ENCODE data around the gene KIF5C. TPM values are rescaled to one million over a fixed set of nuclear protein-coding genes. Genes with fewer than 3 reads are reported as not detected.

The KIF5C gene
- total and polyA plus RNA-seq, 2 of the 13 experiments (the other 11 are each of a cell fraction or from before 2014, with no cell fraction given), result 0.15 to 0.20 TPM

GRCh38 chr2:148947299-148947698 is 72.3 kb downstream of the KIF5C start:
- peaks cover 0 to 8% of the 10 kb centered on the region in 2 experiments; a peak in 2 of 5 replicates for H3K27me3 ChIP-seq (ENCODE audit: control insufficient read depth in 1 of 2, insufficient read depth in 2 of 2, low read length in 2 of 2)
- no TSS peak for BruUV-seq (replicated peaks)
- intact Hi-C loops (cut with micrococcal nuclease; ENCODE audit: unreplicated experiment) (no loop called here), in situ Hi-C loops (cut with HindIII; ENCODE audit: extremely low pct_ligation_motif_present, low pct_unique_long_range_greater_than_20kb) (no loop called here)
- 44% methylated on average over 6 of the region's 7 CpGs for WGBS (ENCODE audit: low lambda C conversion rate)
- FAIRE-seq (no peak), ATAC-seq (peak; percentile 57), DNase-seq (ENCODE audit: low spot score) (no peak)
- TF ChIP-seq ZNF33A (CRISPR knock-in tag; IDR thresholded peaks at IDR 0.05; ENCODE audit: borderline replicate concordance) (no peak), ZNF572 (CRISPR knock-in tag; IDR thresholded peaks at IDR 0.05) (no peak), ZNF256 (CRISPR knock-in tag; conservative IDR thresholded peaks at IDR 0.05) (no peak), IRX3 (CRISPR knock-in tag; IDR thresholded peaks at IDR 0.05; ENCODE audit: borderline replicate concordance, low read depth) (no peak), HMG20A (CRISPR knock-in tag; IDR thresholded peaks at IDR 0.05; ENCODE audit: borderline replicate concordance) (no peak), KAT8 (CRISPR knock-in tag; IDR thresholded peaks at IDR 0.05) (no peak), POLR2AphosphoS5 (IDR thresholded peaks at IDR 0.05; ENCODE audit: low read depth, low read length) (no peak), ZNF20 (CRISPR knock-in tag; IDR thresholded peaks at IDR 0.05) (no peak), NCOA2 (CRISPR knock-in tag; IDR thresholded peaks at IDR 0.05) (no peak), SRSF4 (IDR thresholded peaks at IDR 0.05; ENCODE audit: low read depth, low read length, poor library complexity, severe bottlenecking) (no peak), ZSCAN29 (CRISPR knock-in tag; conservative IDR thresholded peaks at IDR 0.05) (no peak), ZHX1 (CRISPR knock-in tag; IDR thresholded peaks at IDR 0.05; ENCODE audit: low read depth) (no peak), ZNF207 (IDR thresholded peaks at IDR 0.05; ENCODE audit: borderline replicate concordance) (no peak), MYNN (CRISPR knock-in tag; IDR thresholded peaks at IDR 0.05; ENCODE audit: low read depth) (no peak), RORA (CRISPR knock-in tag; IDR thresholded peaks at IDR 0.05) (no peak), SYNCRIP (IDR thresholded peaks at IDR 0.05; ENCODE audit: insufficient read depth, low read depth, low read length) (no peak), ZNF34 (CRISPR knock-in tag; IDR thresholded peaks at IDR 0.05; ENCODE audit: borderline replicate concordance) (no peak), ZNF121 (CRISPR knock-in tag; IDR thresholded peaks at IDR 0.05) (no peak)
- H2AFZ ChIP-seq (ENCODE audit: low read length), result no peak overlapping the region
- H3K9ac ChIP-seq (ENCODE audit: insufficient read depth, low read depth, low read length), result no peak overlapping the region
- H3K36me3 ChIP-seq (replicated peaks in 1 of 2; ENCODE audit: control insufficient read depth in 1 of 2, insufficient read depth in 2 of 2, low read length in 2 of 2), result no peaks in the 10 kb centered on the region
- CTCF ChIA-PET (ENCODE audit: low intra/inter-chr PET ratio, low total read pairs), result no interaction called here
- POLR2A ChIA-PET, result no interaction called here
- no peak overlapping the region for H3K4me2 ChIP-seq (ENCODE audit: low read depth, low read length)
- no peaks in the 10 kb centered on the region for H3K9me3 ChIP-seq (ENCODE audit: low read length)
- H3K4me3 ChIP-seq (replicated peaks in 1 of 3; ENCODE audit: insufficient read depth in 1 of 3, low read depth in 2 of 3, low read length in 3 of 3), result no peak overlapping the region
- H3K79me2 ChIP-seq (ENCODE audit: insufficient read depth, low read length), result no peaks in the 10 kb centered on the region
- no peaks in the 10 kb centered on the region for H4K20me1 ChIP-seq (ENCODE audit: insufficient read depth, low read length)
- H3K27ac ChIP-seq (ENCODE audit: extremely low read length, insufficient read depth, low read length), result no peak overlapping the region
- H3K4me1 ChIP-seq (ENCODE audit: insufficient read depth, low read length), result no peaks in the 10 kb centered on the region
